ENCODE results near the gene SRRM1. TPM values are rescaled to one million over a fixed set of nuclear protein-coding genes. Genes with fewer than 3 reads are reported as not detected.

Gene SRRM1
- total RNA-seq, 1 experiment from 2014 or later: 228 TPM

DNA sequence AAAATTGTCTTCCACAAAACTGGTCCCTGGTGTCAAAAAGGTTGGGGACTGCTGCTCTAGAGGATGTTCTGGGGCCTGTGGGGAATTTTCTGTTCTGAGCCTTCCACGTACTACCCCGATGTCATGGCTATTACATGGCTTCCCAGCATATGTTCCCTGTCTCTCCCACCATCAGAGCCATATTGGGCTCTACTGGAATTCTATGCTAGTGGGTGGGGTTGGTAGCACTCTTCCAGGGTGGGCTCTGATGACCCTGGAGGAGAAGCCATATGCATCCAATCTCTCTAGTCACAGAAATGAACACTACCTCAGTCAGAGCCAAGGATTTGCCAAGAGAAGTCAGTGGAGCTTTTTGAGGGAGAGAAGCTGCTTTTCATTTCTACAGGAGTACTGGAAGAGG is 47.9 kb downstream of the SRRM1 start (continued):
- TF ChIP-seq, protein P1, sequence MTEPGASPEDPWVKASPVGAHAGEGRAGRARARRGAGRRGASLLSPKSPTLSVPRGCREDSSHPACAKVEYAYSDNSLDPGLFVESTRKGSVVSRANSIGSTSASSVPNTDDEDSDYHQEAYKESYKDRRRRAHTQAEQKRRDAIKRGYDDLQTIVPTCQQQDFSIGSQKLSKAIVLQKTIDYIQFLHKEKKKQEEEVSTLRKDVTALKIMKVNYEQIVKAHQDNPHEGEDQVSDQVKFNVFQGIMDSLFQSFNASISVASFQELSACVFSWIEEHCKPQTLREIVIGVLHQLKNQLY (CRISPR knock-in tag; IDR thresholded peaks at IDR 0.05): no peak
- no peak for TF ChIP-seq GABPB1 (CRISPR knock-in tag; IDR thresholded peaks at IDR 0.05)

DNA sequence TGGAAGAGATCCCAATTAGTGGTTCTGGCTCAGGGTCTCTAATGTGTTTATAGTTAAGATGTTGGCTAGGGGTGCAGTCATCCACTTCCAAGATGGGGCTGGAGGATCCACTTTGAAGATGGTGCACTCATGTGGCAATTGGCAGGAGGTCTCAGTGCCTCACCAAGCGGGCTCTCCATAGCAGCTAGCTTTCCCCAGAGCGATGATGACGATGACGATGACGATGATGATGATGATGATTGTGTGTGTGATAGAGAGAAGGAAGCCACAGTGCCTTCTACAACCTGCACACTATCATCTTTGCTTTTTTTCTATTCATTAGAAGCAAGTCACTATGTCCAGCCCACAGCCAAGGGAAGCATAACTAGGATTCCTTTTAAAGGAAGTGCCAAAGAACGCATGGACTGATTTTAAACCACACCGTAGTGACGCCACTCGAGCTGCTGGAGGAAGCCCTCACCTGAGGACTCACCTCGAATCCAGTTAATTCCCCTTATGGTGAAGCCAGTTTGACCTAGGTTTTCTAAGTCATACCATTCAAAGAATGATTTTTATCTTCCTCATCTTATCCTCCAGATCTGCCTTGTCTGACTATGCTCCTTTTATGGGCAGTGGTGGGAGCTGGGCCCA is 49.4 kb downstream of the SRRM1 start:
- POLR2A ChIA-PET: interaction anchor here (1.0 kb wide), 1 partner anchor 15 kb away, joined by 3 read pairs; no protein-coding TSS in a partner anchor
- ATAC-seq (no peak), DNase-seq (ENCODE audit: low spot score) (no peak)
- CTCF ChIA-PET: no interaction called here
- Mint-ChIP-seq H3K9me3 (peaks cover 13% of the 10 kb centered on the region), H3K27ac (no peak overlapping the region), H3K4me1 (peaks cover 18% of the 10 kb centered on the region), H3K27me3 (ENCODE audit: low read depth) (no peaks in the 10 kb centered on the region; the same call in 1 of the 2 replicates), H3K36me3 (peaks cover 10% of the 10 kb centered on the region), H3K4me3 (no peak overlapping the region)
- TF ChIP-seq PRRX2 (CRISPR knock-in tag; IDR thresholded peaks at IDR 0.05) (no peak), ZNF396 (CRISPR knock-in tag; IDR thresholded peaks at IDR 0.05; ENCODE audit: borderline replicate concordance) (no peak), JUN (CRISPR knock-in tag; IDR thresholded peaks at IDR 0.05) (no peak), NR2C2 (CRISPR knock-in tag; IDR thresholded peaks at IDR 0.05) (no peak), MXD4 (CRISPR knock-in tag; IDR thresholded peaks at IDR 0.05; ENCODE audit: borderline replicate concordance) (no peak), GRHL2 (CRISPR knock-in tag; IDR thresholded peaks at IDR 0.05; ENCODE audit: insufficient replicate concordance, severe bottlenecking) (no peak), RORB (CRISPR knock-in tag; IDR thresholded peaks at IDR 0.05) (no peak), SOX15 (CRISPR knock-in tag; IDR thresholded peaks at IDR 0.05) (no peak), OVOL2 (CRISPR knock-in tag; IDR thresholded peaks at IDR 0.05; ENCODE audit: borderline replicate concordance) (no peak), IRF2 (CRISPR knock-in tag; IDR thresholded peaks at IDR 0.05; ENCODE audit: borderline replicate concordance, low read depth) (no peak), SMAD4 (CRISPR knock-in tag; IDR thresholded peaks at IDR 0.05) (no peak), GABPB1 (CRISPR knock-in tag; IDR thresholded peaks at IDR 0.05) (no peak)
- TF ChIP-seq, protein P2, sequence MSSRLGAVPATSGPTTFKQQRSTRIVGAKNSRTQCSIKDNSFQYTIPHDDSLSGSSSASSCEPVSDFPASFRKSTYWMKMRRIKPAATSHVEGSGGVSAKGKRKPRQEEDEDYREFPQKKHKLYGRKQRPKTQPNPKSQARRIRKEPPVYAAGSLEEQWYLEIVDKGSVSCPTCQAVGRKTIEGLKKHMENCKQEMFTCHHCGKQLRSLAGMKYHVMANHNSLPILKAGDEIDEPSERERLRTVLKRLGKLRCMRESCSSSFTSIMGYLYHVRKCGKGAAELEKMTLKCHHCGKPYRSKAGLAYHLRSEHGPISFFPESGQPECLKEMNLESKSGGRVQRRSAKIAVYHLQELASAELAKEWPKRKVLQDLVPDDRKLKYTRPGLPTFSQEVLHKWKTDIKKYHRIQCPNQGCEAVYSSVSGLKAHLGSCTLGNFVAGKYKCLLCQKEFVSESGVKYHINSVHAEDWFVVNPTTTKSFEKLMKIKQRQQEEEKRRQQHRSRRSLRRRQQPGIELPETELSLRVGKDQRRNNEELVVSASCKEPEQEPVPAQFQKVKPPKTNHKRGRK (CRISPR knock-in tag; IDR thresholded peaks at IDR 0.05; ENCODE audit: borderline replicate concordance): no peak
- TF ChIP-seq, protein P3, sequence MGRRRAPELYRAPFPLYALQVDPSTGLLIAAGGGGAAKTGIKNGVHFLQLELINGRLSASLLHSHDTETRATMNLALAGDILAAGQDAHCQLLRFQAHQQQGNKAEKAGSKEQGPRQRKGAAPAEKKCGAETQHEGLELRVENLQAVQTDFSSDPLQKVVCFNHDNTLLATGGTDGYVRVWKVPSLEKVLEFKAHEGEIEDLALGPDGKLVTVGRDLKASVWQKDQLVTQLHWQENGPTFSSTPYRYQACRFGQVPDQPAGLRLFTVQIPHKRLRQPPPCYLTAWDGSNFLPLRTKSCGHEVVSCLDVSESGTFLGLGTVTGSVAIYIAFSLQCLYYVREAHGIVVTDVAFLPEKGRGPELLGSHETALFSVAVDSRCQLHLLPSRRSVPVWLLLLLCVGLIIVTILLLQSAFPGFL (CRISPR knock-in tag; IDR thresholded peaks at IDR 0.05; ENCODE audit: borderline replicate concordance): no peak
- TF ChIP-seq, protein P4, sequence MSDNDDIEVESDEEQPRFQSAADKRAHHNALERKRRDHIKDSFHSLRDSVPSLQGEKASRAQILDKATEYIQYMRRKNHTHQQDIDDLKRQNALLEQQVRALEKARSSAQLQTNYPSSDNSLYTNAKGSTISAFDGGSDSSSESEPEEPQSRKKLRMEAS (CRISPR knock-in tag; IDR thresholded peaks at IDR 0.05): no peak
- TF ChIP-seq, protein P5, sequence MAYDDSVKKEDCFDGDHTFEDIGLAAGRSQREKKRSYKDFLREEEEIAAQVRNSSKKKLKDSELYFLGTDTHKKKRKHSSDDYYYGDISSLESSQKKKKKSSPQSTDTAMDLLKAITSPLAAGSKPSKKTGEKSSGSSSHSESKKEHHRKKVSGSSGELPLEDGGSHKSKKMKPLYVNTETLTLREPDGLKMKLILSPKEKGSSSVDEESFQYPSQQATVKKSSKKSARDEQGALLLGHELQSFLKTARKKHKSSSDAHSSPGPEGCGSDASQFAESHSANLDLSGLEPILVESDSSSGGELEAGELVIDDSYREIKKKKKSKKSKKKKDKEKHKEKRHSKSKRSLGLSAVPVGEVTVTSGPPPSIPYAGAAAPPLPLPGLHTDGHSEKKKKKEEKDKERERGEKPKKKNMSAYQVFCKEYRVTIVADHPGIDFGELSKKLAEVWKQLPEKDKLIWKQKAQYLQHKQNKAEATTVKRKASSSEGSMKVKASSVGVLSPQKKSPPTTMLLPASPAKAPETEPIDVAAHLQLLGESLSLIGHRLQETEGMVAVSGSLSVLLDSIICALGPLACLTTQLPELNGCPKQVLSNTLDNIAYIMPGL (CRISPR knock-in tag; IDR thresholded peaks at IDR 0.05): no peak
- TF ChIP-seq, protein P6, sequence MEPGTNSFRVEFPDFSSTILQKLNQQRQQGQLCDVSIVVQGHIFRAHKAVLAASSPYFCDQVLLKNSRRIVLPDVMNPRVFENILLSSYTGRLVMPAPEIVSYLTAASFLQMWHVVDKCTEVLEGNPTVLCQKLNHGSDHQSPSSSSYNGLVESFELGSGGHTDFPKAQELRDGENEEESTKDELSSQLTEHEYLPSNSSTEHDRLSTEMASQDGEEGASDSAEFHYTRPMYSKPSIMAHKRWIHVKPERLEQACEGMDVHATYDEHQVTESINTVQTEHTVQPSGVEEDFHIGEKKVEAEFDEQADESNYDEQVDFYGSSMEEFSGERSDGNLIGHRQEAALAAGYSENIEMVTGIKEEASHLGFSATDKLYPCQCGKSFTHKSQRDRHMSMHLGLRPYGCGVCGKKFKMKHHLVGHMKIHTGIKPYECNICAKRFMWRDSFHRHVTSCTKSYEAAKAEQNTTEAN (CRISPR knock-in tag; IDR thresholded peaks at IDR 0.05): no peak
- TF ChIP-seq, protein P7, sequence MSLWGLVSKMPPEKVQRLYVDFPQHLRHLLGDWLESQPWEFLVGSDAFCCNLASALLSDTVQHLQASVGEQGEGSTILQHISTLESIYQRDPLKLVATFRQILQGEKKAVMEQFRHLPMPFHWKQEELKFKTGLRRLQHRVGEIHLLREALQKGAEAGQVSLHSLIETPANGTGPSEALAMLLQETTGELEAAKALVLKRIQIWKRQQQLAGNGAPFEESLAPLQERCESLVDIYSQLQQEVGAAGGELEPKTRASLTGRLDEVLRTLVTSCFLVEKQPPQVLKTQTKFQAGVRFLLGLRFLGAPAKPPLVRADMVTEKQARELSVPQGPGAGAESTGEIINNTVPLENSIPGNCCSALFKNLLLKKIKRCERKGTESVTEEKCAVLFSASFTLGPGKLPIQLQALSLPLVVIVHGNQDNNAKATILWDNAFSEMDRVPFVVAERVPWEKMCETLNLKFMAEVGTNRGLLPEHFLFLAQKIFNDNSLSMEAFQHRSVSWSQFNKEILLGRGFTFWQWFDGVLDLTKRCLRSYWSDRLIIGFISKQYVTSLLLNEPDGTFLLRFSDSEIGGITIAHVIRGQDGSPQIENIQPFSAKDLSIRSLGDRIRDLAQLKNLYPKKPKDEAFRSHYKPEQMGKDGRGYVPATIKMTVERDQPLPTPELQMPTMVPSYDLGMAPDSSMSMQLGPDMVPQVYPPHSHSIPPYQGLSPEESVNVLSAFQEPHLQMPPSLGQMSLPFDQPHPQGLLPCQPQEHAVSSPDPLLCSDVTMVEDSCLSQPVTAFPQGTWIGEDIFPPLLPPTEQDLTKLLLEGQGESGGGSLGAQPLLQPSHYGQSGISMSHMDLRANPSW (CRISPR knock-in tag; conservative IDR thresholded peaks at IDR 0.05; ENCODE audit: low read depth): no peak
- TF ChIP-seq, protein P8, sequence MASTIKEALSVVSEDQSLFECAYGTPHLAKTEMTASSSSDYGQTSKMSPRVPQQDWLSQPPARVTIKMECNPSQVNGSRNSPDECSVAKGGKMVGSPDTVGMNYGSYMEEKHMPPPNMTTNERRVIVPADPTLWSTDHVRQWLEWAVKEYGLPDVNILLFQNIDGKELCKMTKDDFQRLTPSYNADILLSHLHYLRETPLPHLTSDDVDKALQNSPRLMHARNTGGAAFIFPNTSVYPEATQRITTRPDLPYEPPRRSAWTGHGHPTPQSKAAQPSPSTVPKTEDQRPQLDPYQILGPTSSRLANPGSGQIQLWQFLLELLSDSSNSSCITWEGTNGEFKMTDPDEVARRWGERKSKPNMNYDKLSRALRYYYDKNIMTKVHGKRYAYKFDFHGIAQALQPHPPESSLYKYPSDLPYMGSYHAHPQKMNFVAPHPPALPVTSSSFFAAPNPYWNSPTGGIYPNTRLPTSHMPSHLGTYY (CRISPR knock-in tag; IDR thresholded peaks at IDR 0.05): no peak

Measured in WTC11 (cell line).